ENCODE data around the gene NLRP12. TPM values are rescaled to one million over a fixed set of nuclear protein-coding genes. Genes with fewer than 3 reads are reported as not detected.

The NLRP12 gene
- total RNA-seq, 2 experiments from 2014 or later: 0.08 TPM; not detected in 1

GRCh38 chr19:53819861-53820260, 4.3 kb downstream of the NLRP12 start:
- POLR2A ChIA-PET: no interaction called here
- H3K36me3 Mint-ChIP-seq (ENCODE audit: low read depth): no peaks in the 10 kb centered on the region
- H3K4me3 Mint-ChIP-seq: no peak overlapping the region
- DNase-seq: no peak
- peaks cover 5% of the 10 kb centered on the region for H3K27me3 Mint-ChIP-seq
- H3K9me3 Mint-ChIP-seq: no peaks in the 10 kb centered on the region
- CTCF ChIA-PET: interaction anchor here (1.0 to 1.1 kb wide), 2 partner anchors 27 to 34 kb away, joined by 3 read pairs; no protein-coding TSS in a partner anchor
- H3K4me1 Mint-ChIP-seq: peaks cover 2% of the 10 kb centered on the region
- no peak overlapping the region for H3K27ac Mint-ChIP-seq

DNA sequence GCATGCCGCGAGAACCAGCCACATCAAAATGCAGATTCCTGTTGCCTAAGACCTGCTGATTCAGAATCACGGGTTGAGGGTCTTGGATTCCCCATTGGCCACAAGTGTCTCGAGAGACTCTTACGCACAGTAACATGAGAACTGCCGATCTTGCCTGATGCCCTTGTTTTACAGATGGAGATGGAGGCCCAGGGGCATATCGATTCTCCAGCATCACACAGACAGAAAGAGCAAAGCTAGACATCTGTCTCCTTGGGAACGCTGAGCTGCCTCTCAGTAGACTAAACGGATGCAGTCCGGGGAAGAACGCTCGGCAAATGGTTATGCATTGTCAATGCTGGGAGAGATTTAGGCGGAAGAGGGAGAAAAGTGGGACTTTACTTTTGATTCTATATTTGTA, 5.4 kb downstream of the NLRP12 start:
- no peaks in the 10 kb centered on the region for H3K4me1 Mint-ChIP-seq
- POLR2A ChIA-PET: no interaction called here
- CTCF ChIA-PET: no interaction called here
- H3K36me3 Mint-ChIP-seq (ENCODE audit: low read depth): no peaks in the 10 kb centered on the region
- H3K9me3 Mint-ChIP-seq: no peaks in the 10 kb centered on the region
- H3K4me3 Mint-ChIP-seq: no peak overlapping the region
- H3K27ac Mint-ChIP-seq: no peak overlapping the region
- H3K27me3 Mint-ChIP-seq: peaks cover 2% of the 10 kb centered on the region
- DNase-seq: no peak

DNA sequence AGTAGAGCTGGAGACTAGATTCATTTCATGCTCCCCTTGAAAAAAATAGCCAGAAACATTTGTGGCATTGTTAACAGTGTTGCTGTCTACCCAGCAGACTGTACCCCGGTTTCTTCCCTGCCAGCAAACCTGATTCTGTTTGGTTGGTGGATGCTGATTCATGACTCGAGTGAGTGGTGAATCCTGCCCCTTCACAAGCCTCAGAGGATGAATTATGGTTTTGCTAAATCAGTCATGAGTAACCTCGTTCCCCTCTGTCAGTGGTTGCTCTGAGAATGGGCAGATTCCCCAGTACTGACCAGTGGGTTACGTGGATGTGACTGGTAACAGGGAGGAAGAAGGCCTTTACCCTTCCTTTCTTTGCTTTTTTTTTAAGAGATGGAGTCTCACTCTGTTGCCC, 10.1 kb downstream of the NLRP12 start:
- ChIA-PET POLR2A (no interaction called here), CTCF (no interaction called here)
- no peaks in the 10 kb centered on the region for H3K36me3 Mint-ChIP-seq (ENCODE audit: low read depth)
- H3K4me1 Mint-ChIP-seq: no peaks in the 10 kb centered on the region
- H3K9me3 Mint-ChIP-seq: no peaks in the 10 kb centered on the region
- no peak overlapping the region for H3K27ac Mint-ChIP-seq
- no peak overlapping the region for H3K4me3 Mint-ChIP-seq
- H3K27me3 Mint-ChIP-seq: no peaks in the 10 kb centered on the region
- no peak for DNase-seq

GRCh38 chr19:53812335-53812734, 11.8 kb downstream of the NLRP12 start:
- Mint-ChIP-seq H3K27ac (no peak overlapping the region), H3K4me3 (no peak overlapping the region), H3K36me3 (ENCODE audit: low read depth) (no peaks in the 10 kb centered on the region), H3K27me3 (no peaks in the 10 kb centered on the region), H3K9me3 (no peaks in the 10 kb centered on the region), H3K4me1 (no peaks in the 10 kb centered on the region)
- ChIA-PET POLR2A (no interaction called here), CTCF (interaction anchor here (0.8 kb wide), 1 partner anchor 134 kb away, joined by 5 read pairs; no protein-coding TSS in a partner anchor)
- no peak for DNase-seq

- no peak for DNase-seq
- H3K36me3 Mint-ChIP-seq (ENCODE audit: low read depth): no peaks in the 10 kb centered on the region
- ChIA-PET POLR2A (no interaction called here), CTCF (interaction anchor here (1.1 to 1.6 kb wide), 2 partner anchors 18 to 219 kb away, joined by 6 to 9 read pairs; no protein-coding TSS in a partner anchor)
- H3K27me3 Mint-ChIP-seq: no peaks in the 10 kb centered on the region
- no peak overlapping the region for H3K27ac Mint-ChIP-seq
- H3K9me3 Mint-ChIP-seq: no peaks in the 10 kb centered on the region
- no peak overlapping the region for H3K4me3 Mint-ChIP-seq
- H3K4me1 Mint-ChIP-seq: no peaks in the 10 kb centered on the region
These were observed 13.2 kb downstream of the NLRP12 start for GRCh38 chr19:53810891-53811290.

DNA sequence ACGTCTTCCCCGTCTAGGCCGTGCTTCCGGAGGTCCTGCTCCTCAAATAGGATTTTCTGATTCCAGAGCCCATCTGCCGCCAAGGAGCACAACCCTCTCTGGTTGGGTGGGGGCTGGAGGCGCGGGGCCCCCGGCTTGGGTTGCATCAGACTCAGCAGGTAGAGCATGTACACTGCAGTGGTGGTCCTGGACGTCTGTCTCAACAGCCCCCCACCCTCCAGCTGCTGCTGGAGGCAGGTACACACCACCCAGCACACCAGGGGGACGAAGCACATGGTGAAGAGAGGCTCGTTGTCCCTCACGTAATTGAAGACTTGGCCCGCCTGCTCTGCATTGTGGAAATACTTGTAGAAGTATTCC, 13.9 kb downstream of the NLRP12 start:
- ChIA-PET CTCF (interaction anchor here (0.9 to 1.1 kb wide), 2 partner anchors 17 to 220 kb away, joined by 4 to 6 read pairs; no protein-coding TSS in a partner anchor), POLR2A (no interaction called here)
- no peak overlapping the region for H3K4me3 Mint-ChIP-seq
- H3K27me3 Mint-ChIP-seq: no peaks in the 10 kb centered on the region
- H3K36me3 Mint-ChIP-seq (ENCODE audit: low read depth): no peaks in the 10 kb centered on the region
- no peak for DNase-seq
- H3K27ac Mint-ChIP-seq: no peak overlapping the region
- no peaks in the 10 kb centered on the region for H3K9me3 Mint-ChIP-seq
- H3K4me1 Mint-ChIP-seq: no peaks in the 10 kb centered on the region

- POLR2A ChIA-PET: no interaction called here
- H3K4me1 Mint-ChIP-seq: no peaks in the 10 kb centered on the region
- no peak for DNase-seq
- no peaks in the 10 kb centered on the region for H3K27me3 Mint-ChIP-seq
- no peaks in the 10 kb centered on the region for H3K36me3 Mint-ChIP-seq (ENCODE audit: low read depth)
- no peak overlapping the region for H3K4me3 Mint-ChIP-seq
- no peaks in the 10 kb centered on the region for H3K9me3 Mint-ChIP-seq
- CTCF ChIA-PET: interaction anchor here (0.6 to 1.1 kb wide), 4 partner anchors 17 to 1602 kb away, joined by 3 to 6 read pairs (median 4); no protein-coding TSS in a partner anchor
- no peak overlapping the region for H3K27ac Mint-ChIP-seq
These were observed 14.5 kb downstream of the NLRP12 start for GRCh38 chr19:53809518-53810186.

DNA sequence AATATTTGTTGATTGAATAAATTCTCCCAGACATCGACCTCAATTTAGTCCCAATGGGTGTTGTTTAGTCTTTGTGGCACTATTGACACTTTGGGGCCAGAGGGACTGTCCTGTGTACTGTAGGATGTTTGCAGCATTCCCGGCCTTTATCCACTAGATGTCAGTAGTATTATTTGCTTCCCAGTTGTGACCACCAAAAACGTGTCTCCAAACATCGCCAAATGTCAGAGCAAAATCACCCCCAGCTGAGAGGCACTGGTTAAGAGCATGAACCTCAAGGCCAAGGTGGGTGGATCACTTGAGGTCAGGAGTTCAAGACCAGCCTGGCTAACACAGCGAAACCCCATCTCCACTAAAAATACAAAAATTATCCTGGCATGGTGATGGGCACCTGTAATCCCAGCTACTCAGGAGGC, 15.4 kb downstream of the NLRP12 start:
- no peaks in the 10 kb centered on the region for H3K9me3 Mint-ChIP-seq
- H3K27me3 Mint-ChIP-seq: no peaks in the 10 kb centered on the region
- no peaks in the 10 kb centered on the region for H3K4me1 Mint-ChIP-seq
- POLR2A ChIA-PET: no interaction called here
- CTCF ChIA-PET: interaction anchor here (0.6 to 1.1 kb wide), 2 partner anchors 222 to 1601 kb away, joined by 3 to 5 read pairs; no protein-coding TSS in a partner anchor
- no peaks in the 10 kb centered on the region for H3K36me3 Mint-ChIP-seq (ENCODE audit: low read depth)
- no peak overlapping the region for H3K4me3 Mint-ChIP-seq
- H3K27ac Mint-ChIP-seq: no peak overlapping the region
- DNase-seq: no peak

DNA sequence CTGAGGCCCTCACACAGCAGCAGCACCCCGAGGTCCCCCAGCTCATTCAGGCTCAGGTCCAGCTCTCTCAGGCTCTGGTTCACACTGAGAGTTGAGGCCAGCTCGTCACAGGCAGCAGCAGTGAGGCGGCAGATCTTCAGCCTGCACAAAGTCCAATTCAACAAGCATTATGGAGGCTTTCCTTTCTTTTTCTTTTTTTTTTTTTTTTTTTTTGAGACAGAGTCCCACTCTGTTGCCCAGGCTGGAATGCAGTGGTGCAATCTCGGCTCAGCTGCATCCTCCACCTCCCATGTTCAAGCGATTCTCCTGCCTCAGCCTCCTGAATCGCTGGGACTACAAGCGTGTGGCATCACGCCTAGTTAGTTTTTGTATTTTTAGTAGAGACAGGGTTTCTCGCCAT, 22.9 kb downstream of the NLRP12 start:
- DNase-seq: no peak
- POLR2A ChIA-PET: no interaction called here

GRCh38 chr19:53795019-53795418, 29.1 kb downstream of the NLRP12 start:
- H3K9me3 Mint-ChIP-seq: no peaks in the 10 kb centered on the region
- H3K4me3 Mint-ChIP-seq: no peak overlapping the region
- H3K4me1 Mint-ChIP-seq: no peaks in the 10 kb centered on the region
- no peak for DNase-seq
- no peaks in the 10 kb centered on the region for H3K27me3 Mint-ChIP-seq
- POLR2A ChIA-PET: no interaction called here
- no peaks in the 10 kb centered on the region for H3K36me3 Mint-ChIP-seq (ENCODE audit: low read depth)
- no peak overlapping the region for H3K27ac Mint-ChIP-seq
- CTCF ChIA-PET: interaction anchor here (1.6 kb wide), 1 partner anchor 228 kb away, joined by 4 read pairs; no protein-coding TSS in a partner anchor

More for the DNA sequence above, 22.9 kb downstream of the NLRP12 start:
- Mint-ChIP-seq H3K27ac (no peak overlapping the region), H3K36me3 (ENCODE audit: low read depth) (no peaks in the 10 kb centered on the region), H3K4me1 (no peaks in the 10 kb centered on the region), H3K27me3 (no peaks in the 10 kb centered on the region), H3K9me3 (no peaks in the 10 kb centered on the region), H3K4me3 (no peak overlapping the region)
- CTCF ChIA-PET: no interaction called here

- peak; percentile 82 for DNase-seq
- H3K4me3 Mint-ChIP-seq: no peak overlapping the region
- no peaks in the 10 kb centered on the region for H3K9me3 Mint-ChIP-seq
- ChIA-PET CTCF (interaction anchor here (0.6 to 2.6 kb wide), 38 partner anchors 10 to 598 kb away, joined by 3 to 25 read pairs (median 4); no protein-coding TSS in a partner anchor), POLR2A (interaction anchor here (0.6 kb wide), 1 partner anchor 73 kb away, joined by 3 read pairs; no protein-coding TSS in a partner anchor)
- H3K4me1 Mint-ChIP-seq: no peaks in the 10 kb centered on the region
- H3K27ac Mint-ChIP-seq: no peak overlapping the region
- H3K36me3 Mint-ChIP-seq (ENCODE audit: low read depth): no peaks in the 10 kb centered on the region
- H3K27me3 Mint-ChIP-seq: no peaks in the 10 kb centered on the region
These were observed 31.2 kb downstream of the NLRP12 start for GRCh38 chr19:53792721-53793433.

- no peak for DNase-seq
- Mint-ChIP-seq H3K27ac (no peak overlapping the region), H3K4me3 (no peak overlapping the region), H3K27me3 (no peaks in the 10 kb centered on the region), H3K36me3 (ENCODE audit: low read depth) (no peaks in the 10 kb centered on the region), H3K4me1 (no peaks in the 10 kb centered on the region), H3K9me3 (no peaks in the 10 kb centered on the region)
- CTCF ChIA-PET: interaction anchor here (1.0 to 1.4 kb wide), 2 partner anchors 16 to 240 kb away, joined by 3 to 7 read pairs; no protein-coding TSS in a partner anchor
- POLR2A ChIA-PET: no interaction called here
These were observed 34.1 kb downstream of the NLRP12 start for GRCh38 chr19:53789708-53790678.

GRCh38 chr19:53787266-53787665, 36.8 kb downstream of the NLRP12 start:
- H3K27ac Mint-ChIP-seq: no peak overlapping the region
- no peaks in the 10 kb centered on the region for H3K4me1 Mint-ChIP-seq
- H3K4me3 Mint-ChIP-seq: no peak overlapping the region
- ChIA-PET POLR2A (no interaction called here), CTCF (no interaction called here)
- H3K27me3 Mint-ChIP-seq: no peaks in the 10 kb centered on the region
- no peaks in the 10 kb centered on the region for H3K36me3 Mint-ChIP-seq (ENCODE audit: low read depth)
- DNase-seq: no peak
- no peaks in the 10 kb centered on the region for H3K9me3 Mint-ChIP-seq
